BLaER1 treated with 17β-estradiol and CSF1 and Interleukin-3, amounts not matched to agents 10 nM and 100 nM (cell line): ENCODE data around the gene LRRC56.

Experiments
- H3K27ac ChIP-seq, 11 experiments: shearing (Covaris generic); formaldehyde crosslinking; 2 replicates each; pipeline ENCODE4 v1.8.1; 2022
- H3K27me3 ChIP-seq, 11 experiments: shearing (Covaris generic); formaldehyde crosslinking; 2 replicates each; pipeline ENCODE4 v1.8.1; 2022
- H3K36me3 ChIP-seq, 11 experiments: shearing (Covaris generic); formaldehyde crosslinking; 2 replicates each; pipeline ENCODE4 v1.8.1; 2022
- H3K4me1 ChIP-seq, 10 experiments: shearing (Covaris generic); formaldehyde crosslinking; 2 replicates each; pipeline ENCODE4 v1.8.1; 2022
- H3K4me2 ChIP-seq, 11 experiments: shearing (Covaris generic); formaldehyde crosslinking; 2 replicates each; pipeline ENCODE4 v1.8.1; 2022
- H3K4me3 ChIP-seq, 10 experiments: shearing (Covaris generic); formaldehyde crosslinking; 2 replicates each; pipeline ENCODE4 v1.8.1; 2022
- H3K9ac ChIP-seq, 11 experiments: shearing (Covaris generic); formaldehyde crosslinking; 2 replicates each; pipeline ENCODE4 v1.8.1; 2022
- H3K9me3 ChIP-seq, 11 experiments: shearing (Covaris generic); formaldehyde crosslinking; replicated peaks in 1 of 11; 2 replicates each; pipeline ENCODE4 v1.8.1; 2022
- H4K20me1 ChIP-seq, 11 experiments: shearing (Covaris generic); formaldehyde crosslinking; 2 replicates each; pipeline ENCODE4 v1.8.1; 2022
- Cebpa-rat ChIP-seq, 11 experiments: shearing (Covaris generic); IDR thresholded peaks; 2 replicates each; pipeline ENCODE4 v1.8.1; 2022

LRRC56 gene

GRCh38 chr11:536841-537621, at the start of gene LRRC56:
Gene LRRC56, plus strand, starts transcription at chr11:537527. Its CDS starts 3,158 bp downstream, at chr11:540685.
- no peak for TF ChIP-seq Cebpa-rat (IDR thresholded peaks at IDR 0.05)
- peak within 1 kb of the TSS; percentile 65 to 97 (median 94) for H3K27ac ChIP-seq
- H3K9ac ChIP-seq: peak within 1 kb of the TSS; percentile 80 to 94 (median 88)
- no peaks in the 10 kb centered on the region for H3K9me3 ChIP-seq
- H3K4me2 ChIP-seq: peak within 1 kb of the TSS; percentile 89 to 100 (median 98)
- H3K4me3 ChIP-seq: peak within 1 kb of the TSS; percentile 78 to 97 (median 90)
- peaks cover 46 to 70% (median 63%) of the 10 kb centered on the region in 10 experiments for H3K4me1 ChIP-seq
- H3K27me3 ChIP-seq: no peaks in the 10 kb centered on the region
- peaks cover 18 to 22% (median 20%) of the 10 kb centered on the region in 11 experiments for H3K36me3 ChIP-seq
- H4K20me1 ChIP-seq: peaks cover 25 to 35% (median 29%) of the 10 kb centered on the region in 11 experiments

GRCh38 chr11:487571-488021, 49.7 kb upstream of the LRRC56 start:
- H3K9me3 ChIP-seq: peaks cover under 1 to 22% (median 7%) of the 10 kb centered on the region in 11 experiments; a peak in 17 of 22 replicates
- no peak overlapping the region for H3K9ac ChIP-seq
- H3K4me3 ChIP-seq: no peak overlapping the region
- peaks cover 11 to 82% (median 59%) of the 10 kb centered on the region in 11 experiments for H3K36me3 ChIP-seq
- H3K4me2 ChIP-seq: no peak overlapping the region
- H3K27me3 ChIP-seq: no peaks in the 10 kb centered on the region
- no peak overlapping the region for H3K27ac ChIP-seq
- H3K4me1 ChIP-seq: no peaks in the 10 kb centered on the region
- peaks cover 0 to 82% (median 40%) of the 10 kb centered on the region in 11 experiments; a peak in 16 of 22 replicates for H4K20me1 ChIP-seq
- no peak for TF ChIP-seq Cebpa-rat (IDR thresholded peaks at IDR 0.05)

GRCh38 chr11:488062-488461, 49.3 kb upstream of the LRRC56 start:
- Histone ChIP-seq H3K36me3 (peaks cover 16 to 86% (median 63%) of the 10 kb centered on the region in 11 experiments), H3K27ac (no peak overlapping the region)

GRCh38 chr11:488579-488978, 48.7 kb upstream of the LRRC56 start:
- Histone ChIP-seq H3K4me3 (no peak overlapping the region), H3K4me1 (no peaks in the 10 kb centered on the region), H4K20me1 (peaks cover 0 to 92% (median 44%) of the 10 kb centered on the region in 11 experiments; a peak in 17 of 22 replicates), H3K27me3 (no peaks in the 10 kb centered on the region), H3K36me3 (peaks cover 19 to 89% (median 67%) of the 10 kb centered on the region in 11 experiments), H3K9me3 (peaks cover 0 to 17% (median 4%) of the 10 kb centered on the region in 11 experiments; a peak in 6 of 22 replicates), H3K27ac (no peak overlapping the region), H3K9ac (no peak overlapping the region), H3K4me2 (no peak overlapping the region)
- TF ChIP-seq Cebpa-rat (IDR thresholded peaks at IDR 0.05): no peak

More at GRCh38 chr11:488062-488461, 49.3 kb upstream of the LRRC56 start:
- no peaks in the 10 kb centered on the region for H3K27me3 ChIP-seq
- H3K4me1 ChIP-seq: no peaks in the 10 kb centered on the region
- H3K9ac ChIP-seq: no peak overlapping the region
- H3K9me3 ChIP-seq: peaks cover 0 to 21% (median 7%) of the 10 kb centered on the region in 11 experiments; a peak in 7 of 22 replicates
- no peak for TF ChIP-seq Cebpa-rat (IDR thresholded peaks at IDR 0.05)
- H3K4me3 ChIP-seq: no peak overlapping the region
- peaks cover 0 to 87% (median 44%) of the 10 kb centered on the region in 11 experiments; a peak in 16 of 22 replicates for H4K20me1 ChIP-seq
- H3K4me2 ChIP-seq: no peak overlapping the region

GRCh38 chr11:488992-489391, 48.3 kb upstream of the LRRC56 start:
- peaks cover 0 to 93% (median 41%) of the 10 kb centered on the region in 11 experiments; a peak in 17 of 22 replicates for H4K20me1 ChIP-seq
- no peaks in the 10 kb centered on the region for H3K27me3 ChIP-seq
- H3K4me2 ChIP-seq: no peak overlapping the region
- no peak overlapping the region for H3K27ac ChIP-seq
- no peaks in the 10 kb centered on the region for H3K4me1 ChIP-seq
- TF ChIP-seq Cebpa-rat (IDR thresholded peaks at IDR 0.05): no peak
- no peak overlapping the region for H3K9ac ChIP-seq
- peaks cover 19 to 89% (median 71%) of the 10 kb centered on the region in 11 experiments for H3K36me3 ChIP-seq
- no peak overlapping the region for H3K4me3 ChIP-seq
- peaks cover 0 to 13% (median 0%) of the 10 kb centered on the region in 11 experiments; a peak in 3 of 22 replicates for H3K9me3 ChIP-seq

- Histone ChIP-seq H3K4me3 (no peak overlapping the region), H3K27ac (no peak overlapping the region), H3K4me1 (no peaks in the 10 kb centered on the region), H3K9ac (no peak overlapping the region), H3K4me2 (no peak overlapping the region), H3K27me3 (no peaks in the 10 kb centered on the region), H3K36me3 (peaks cover 26 to 89% (median 73%) of the 10 kb centered on the region in 11 experiments), H3K9me3 (peaks cover 0 to 6% (median 0%) of the 10 kb centered on the region in 11 experiments; a peak in 2 of 22 replicates), H4K20me1 (peaks cover 0 to 93% (median 35%) of the 10 kb centered on the region in 11 experiments; a peak in 18 of 22 replicates)
- no peak for TF ChIP-seq Cebpa-rat (IDR thresholded peaks at IDR 0.05)
Observed at GRCh38 chr11:489610-490185, 47.6 kb upstream of the LRRC56 start.

GRCh38 chr11:490186-490929, 47.0 kb upstream of the LRRC56 start:
- Histone ChIP-seq H3K4me2 (no peak overlapping the region), H3K36me3 (peaks cover 32 to 89% (median 76%) of the 10 kb centered on the region in 11 experiments), H3K9ac (no peak overlapping the region), H3K9me3 (no peaks in the 10 kb centered on the region), H3K4me1 (0 out of 20 replicates have a peak, but pooled peaks cover 0 to 1% (median 0%) of the 10 kb centered on the region in 10 experiments), H3K4me3 (no peak overlapping the region), H3K27me3 (no peaks in the 10 kb centered on the region), H3K27ac (no peak overlapping the region), H4K20me1 (peaks cover 0 to 91% (median 41%) of the 10 kb centered on the region in 11 experiments; a peak in 18 of 22 replicates)
- TF ChIP-seq Cebpa-rat (IDR thresholded peaks at IDR 0.05): no peak

GRCh38 chr11:490930-491260, 46.4 kb upstream of the LRRC56 start:
- no peaks in the 10 kb centered on the region for H3K9me3 ChIP-seq
- peaks cover 38 to 93% (median 82%) of the 10 kb centered on the region in 11 experiments for H3K36me3 ChIP-seq
- no peaks in the 10 kb centered on the region for H3K27me3 ChIP-seq
- peaks cover 0 to 91% (median 40%) of the 10 kb centered on the region in 11 experiments; a peak in 18 of 22 replicates for H4K20me1 ChIP-seq
- no peak overlapping the region for H3K27ac ChIP-seq
- no peak for TF ChIP-seq Cebpa-rat (IDR thresholded peaks at IDR 0.05)
- H3K9ac ChIP-seq: no peak overlapping the region
- H3K4me2 ChIP-seq: no peak overlapping the region
- H3K4me1 ChIP-seq: peaks cover 0 to 7% (median 0%) of the 10 kb centered on the region in 10 experiments; a peak in 1 of 20 replicates
- no peak overlapping the region for H3K4me3 ChIP-seq
